AG04450 (cell line): ENCODE data around the gene SLC9A2. TPM values are rescaled to one million over a fixed set of nuclear protein-coding genes. Genes with fewer than 3 reads are reported as not detected.

Experiments
- CTCF ChIA-PET: fragments of 300-600, 350-600 bp; formaldehyde crosslinking; extraction: SDS; loops from one replicate; lab custom pipeline; 2022; ENCODE audit warnings: antibody characterized with exemption, inconsistent platforms; lab: Charles Lee
- POLR2A ChIA-PET: fragments of 350-600 bp; formaldehyde crosslinking; extraction: SDS; loops from one replicate; lab custom pipeline; 2021; ENCODE audit warnings: antibody characterized with exemption, inconsistent platforms; lab: Yijun Ruan, JAX
- DNase-seq: peaks from one replicate; pipeline ENCODE4 v3.0.0-alpha.2; 2011; ENCODE audit warnings: low read depth, low spot score
- H3K27ac ChIP-seq: one replicate; pipeline ENCODE4 v1.5.1; 2012; ENCODE audit warnings: low read depth, low read length, control low read depth
- H3K27me3 ChIP-seq: one replicate; pipeline ENCODE4 v1.6.0; 2012; ENCODE audit warnings: low read length; ENCODE audit not compliant: control insufficient read depth, insufficient read depth
- H3K4me3 ChIP-seq: 2 replicates; pipeline ENCODE4 v1.5.1; 2011; ENCODE audit warnings: mild to moderate bottlenecking, low read depth, low read length, control low read depth
- H3K9me3 ChIP-seq: 2 replicates; pipeline ENCODE4 v1.5.1; 2012; ENCODE audit warnings: low read length; ENCODE audit not compliant: control insufficient read depth, insufficient read depth
- CTCF ChIP-seq: IDR thresholded peaks from 2 replicates; pipeline ENCODE4 v1.5.1; 2011; ENCODE audit warnings: low read depth, low read length, control low read depth, inconsistent platforms
- polyA plus RNA-seq: library from polyadenylated mRNA; depleted of rRNA; stranded (reverse); fragments of >200 nt; gene quantifications from 2 replicates; pipeline ENCODE4 v1.2.3, GENCODE V29; 2011

Gene SLC9A2
- polyA plus RNA-seq, 1 experiment: not detected

DNA sequence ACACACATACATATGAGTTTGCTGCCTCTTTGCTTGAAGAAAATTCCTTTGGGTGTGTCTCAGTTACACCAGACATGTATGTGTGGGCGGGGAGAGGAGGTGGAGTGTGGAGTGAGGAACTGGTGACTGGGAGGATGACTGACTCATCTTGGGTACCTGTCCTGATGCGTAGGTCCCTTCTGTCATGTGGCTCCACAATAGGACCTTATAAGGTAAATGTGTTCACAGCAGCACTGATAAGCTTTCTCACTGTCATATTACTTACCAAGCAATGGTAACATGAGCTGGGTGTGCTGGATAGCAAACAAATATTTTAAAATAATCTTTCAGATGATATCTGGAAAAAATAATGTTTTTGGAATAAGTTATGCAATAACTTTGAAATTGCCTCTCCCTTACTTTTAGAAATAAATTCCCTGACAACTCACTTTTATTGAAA, 45.1 kb downstream of the SLC9A2 start:
- Histone ChIP-seq H3K4me3 (no peak overlapping the region), H3K27ac (no peak overlapping the region), H3K9me3 (no peaks in the 10 kb centered on the region), H3K27me3 (no peaks in the 10 kb centered on the region)
- ChIA-PET CTCF (no interaction called here), POLR2A (no interaction called here)
- TF ChIP-seq CTCF: no peak
- DNase-seq: no peak

DNA sequence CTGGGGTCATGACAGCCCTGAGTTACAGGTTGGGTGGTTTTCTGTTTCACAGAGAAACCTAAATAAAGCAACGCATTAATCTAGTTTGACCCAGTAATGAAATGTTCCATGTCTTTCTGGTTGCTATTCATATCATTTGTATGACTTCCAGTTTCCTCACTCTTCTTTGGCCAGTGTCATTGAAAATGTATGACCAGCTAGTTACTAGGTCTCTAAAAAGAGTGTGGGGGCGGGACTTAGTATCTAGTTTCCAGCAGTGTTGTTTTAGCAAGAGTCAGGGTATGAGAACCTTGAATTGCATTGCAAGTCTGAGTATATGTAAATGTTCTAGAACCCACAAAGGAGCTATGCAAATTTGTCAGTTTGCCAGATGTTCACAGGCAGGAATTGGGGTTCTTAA, 47.7 kb downstream of the SLC9A2 start:
- Histone ChIP-seq H3K27ac (no peak overlapping the region), H3K9me3 (no peaks in the 10 kb centered on the region), H3K4me3 (no peak overlapping the region), H3K27me3 (no peaks in the 10 kb centered on the region)
- DNase-seq: no peak
- POLR2A ChIA-PET: no interaction called here
- CTCF ChIA-PET: no interaction called here
- no peak for TF ChIP-seq CTCF

GRCh38 chr2:102668171-102668570, 48.8 kb downstream of the SLC9A2 start:
- Histone ChIP-seq H3K9me3 (no peaks in the 10 kb centered on the region), H3K27me3 (no peaks in the 10 kb centered on the region), H3K4me3 (no peak overlapping the region), H3K27ac (no peak overlapping the region)
- POLR2A ChIA-PET: no interaction called here
- CTCF ChIA-PET: no interaction called here
- DNase-seq: no peak
- no peak for TF ChIP-seq CTCF

- no peak for TF ChIP-seq CTCF
- no peak overlapping the region for H3K27ac ChIP-seq
- no peak overlapping the region for H3K4me3 ChIP-seq
- ChIA-PET CTCF (no interaction called here), POLR2A (no interaction called here)
- no peaks in the 10 kb centered on the region for H3K27me3 ChIP-seq
- no peak for DNase-seq
- H3K9me3 ChIP-seq: no peaks in the 10 kb centered on the region
Measured at GRCh38 chr2:102669401-102669800, 50.0 kb downstream of the SLC9A2 start.

- ChIA-PET POLR2A (no interaction called here), CTCF (no interaction called here)
- no peaks in the 10 kb centered on the region for H3K9me3 ChIP-seq
- H3K4me3 ChIP-seq: no peak overlapping the region
- no peak for TF ChIP-seq CTCF
- DNase-seq: no peak
- no peaks in the 10 kb centered on the region for H3K27me3 ChIP-seq
- no peak overlapping the region for H3K27ac ChIP-seq
Measured at GRCh38 chr2:102672107-102672776, 52.9 kb downstream of the SLC9A2 start.
